ENCODE results near the gene FURIN.

DNA sequence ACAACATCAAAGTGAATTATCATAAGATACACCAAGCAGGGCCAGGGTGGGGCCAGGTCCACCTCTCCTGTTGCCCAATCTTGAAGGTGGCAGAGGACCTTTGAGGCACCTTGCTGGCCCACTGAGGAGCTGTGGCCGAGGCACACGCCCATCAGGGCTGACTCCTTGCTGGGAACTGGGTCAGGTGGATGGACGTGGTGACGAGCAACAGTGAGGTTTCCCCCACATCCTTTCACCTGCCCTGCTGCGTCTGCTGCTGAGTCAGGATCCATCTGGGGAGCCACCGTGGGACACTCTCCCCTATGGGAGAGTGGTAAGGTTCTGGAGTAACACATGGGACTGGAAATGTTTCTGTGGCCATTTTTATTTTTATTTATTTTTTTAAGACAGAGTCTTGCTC is 17.3 kb upstream of the FURIN start:
- no peak for TF ChIP-seq JUN (IDR thresholded peaks at IDR 0.05; ENCODE audit: low read depth, low read length)
- TF ChIP-seq RXRA (IDR thresholded peaks at IDR 0.05; ENCODE audit: insufficient read depth, low read depth, low read length) = no peak
- TF ChIP-seq, protein P1, sequence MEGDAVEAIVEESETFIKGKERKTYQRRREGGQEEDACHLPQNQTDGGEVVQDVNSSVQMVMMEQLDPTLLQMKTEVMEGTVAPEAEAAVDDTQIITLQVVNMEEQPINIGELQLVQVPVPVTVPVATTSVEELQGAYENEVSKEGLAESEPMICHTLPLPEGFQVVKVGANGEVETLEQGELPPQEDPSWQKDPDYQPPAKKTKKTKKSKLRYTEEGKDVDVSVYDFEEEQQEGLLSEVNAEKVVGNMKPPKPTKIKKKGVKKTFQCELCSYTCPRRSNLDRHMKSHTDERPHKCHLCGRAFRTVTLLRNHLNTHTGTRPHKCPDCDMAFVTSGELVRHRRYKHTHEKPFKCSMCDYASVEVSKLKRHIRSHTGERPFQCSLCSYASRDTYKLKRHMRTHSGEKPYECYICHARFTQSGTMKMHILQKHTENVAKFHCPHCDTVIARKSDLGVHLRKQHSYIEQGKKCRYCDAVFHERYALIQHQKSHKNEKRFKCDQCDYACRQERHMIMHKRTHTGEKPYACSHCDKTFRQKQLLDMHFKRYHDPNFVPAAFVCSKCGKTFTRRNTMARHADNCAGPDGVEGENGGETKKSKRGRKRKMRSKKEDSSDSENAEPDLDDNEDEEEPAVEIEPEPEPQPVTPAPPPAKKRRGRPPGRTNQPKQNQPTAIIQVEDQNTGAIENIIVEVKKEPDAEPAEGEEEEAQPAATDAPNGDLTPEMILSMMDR (IDR thresholded peaks at IDR 0.05; ENCODE audit: control extremely low read depth in 1 of 3, insufficient read depth in 1 of 3, low read depth in 1 of 3, low read length in 3 of 3) = no peak
- no peak for TF ChIP-seq CHD2 (IDR thresholded peaks at IDR 0.05; ENCODE audit: low read length)

All from H1 (cell line).